ENCODE data around the gene FRAT2. TPM values are rescaled to one million over a fixed set of nuclear protein-coding genes. Genes with fewer than 3 reads are reported as not detected.

Gene FRAT2
- total RNA-seq, 1 experiment from 2014 or later: 4.7 TPM

DNA sequence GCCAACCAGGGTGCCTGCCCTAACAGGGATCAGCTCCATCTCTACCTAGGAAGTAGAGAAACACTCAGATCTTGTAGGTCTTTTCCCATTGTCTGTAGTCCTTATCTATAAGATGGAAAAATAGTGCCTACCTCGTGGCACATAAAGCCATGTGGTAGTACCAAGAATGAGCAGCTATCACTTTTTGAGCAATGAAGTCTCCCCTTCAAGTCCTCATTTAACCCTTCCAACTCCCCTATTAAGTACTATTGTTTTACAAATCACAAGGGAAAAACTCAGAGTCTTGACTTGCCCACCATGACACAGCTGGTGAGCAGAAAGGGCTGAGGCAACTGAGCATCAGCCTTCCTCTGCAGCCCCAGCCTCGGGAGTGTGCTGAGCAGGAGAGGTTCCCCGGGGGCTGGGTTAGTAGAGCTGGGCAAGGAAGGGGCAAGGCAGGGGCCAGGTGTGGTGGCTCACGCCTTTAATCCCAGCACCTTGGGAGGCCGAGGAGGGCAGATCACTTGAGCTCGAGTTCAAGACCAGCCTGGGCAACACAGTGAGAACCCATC, 3.3 kb downstream of the FRAT2 start:
- H3K4me3 ChIP-seq (ENCODE audit: low read depth, low read length, poor library complexity, severe bottlenecking): no peak overlapping the region

GRCh38 chr10:97329766-97330165, 4.8 kb downstream of the FRAT2 start:
- POLR2A ChIA-PET (ENCODE audit: low non-redundant PET): no interaction called here
- no peak overlapping the region for H3K27ac ChIP-seq (ENCODE audit: low read depth, low read length, poor library complexity, severe bottlenecking)
- no peak for DNase-seq (ENCODE audit: low spot score)
- no TSS peak for BruUV-seq (replicated peaks)
- no peaks in the 10 kb centered on the region for H3K27me3 ChIP-seq (replicated peaks; ENCODE audit: insufficient read depth, low read depth, low read length, poor library complexity)
- intact Hi-C loops (cut with micrococcal nuclease; ENCODE audit: unreplicated experiment): loop anchor here (5.0 kb wide), 1 partner anchor 52 kb away; no protein-coding TSS in a partner anchor
- no peaks in the 10 kb centered on the region for H3K4me1 ChIP-seq (ENCODE audit: insufficient read depth, low read length, poor library complexity, severe bottlenecking)
- H3K9me3 ChIP-seq (ENCODE audit: low read depth, low read length, poor library complexity, severe bottlenecking): no peaks in the 10 kb centered on the region
- TF ChIP-seq EZH2 (IDR thresholded peaks at IDR 0.05; ENCODE audit: borderline replicate concordance, low read depth, low read length, poor library complexity, severe bottlenecking): no peak
- TF ChIP-seq, protein P1, sequence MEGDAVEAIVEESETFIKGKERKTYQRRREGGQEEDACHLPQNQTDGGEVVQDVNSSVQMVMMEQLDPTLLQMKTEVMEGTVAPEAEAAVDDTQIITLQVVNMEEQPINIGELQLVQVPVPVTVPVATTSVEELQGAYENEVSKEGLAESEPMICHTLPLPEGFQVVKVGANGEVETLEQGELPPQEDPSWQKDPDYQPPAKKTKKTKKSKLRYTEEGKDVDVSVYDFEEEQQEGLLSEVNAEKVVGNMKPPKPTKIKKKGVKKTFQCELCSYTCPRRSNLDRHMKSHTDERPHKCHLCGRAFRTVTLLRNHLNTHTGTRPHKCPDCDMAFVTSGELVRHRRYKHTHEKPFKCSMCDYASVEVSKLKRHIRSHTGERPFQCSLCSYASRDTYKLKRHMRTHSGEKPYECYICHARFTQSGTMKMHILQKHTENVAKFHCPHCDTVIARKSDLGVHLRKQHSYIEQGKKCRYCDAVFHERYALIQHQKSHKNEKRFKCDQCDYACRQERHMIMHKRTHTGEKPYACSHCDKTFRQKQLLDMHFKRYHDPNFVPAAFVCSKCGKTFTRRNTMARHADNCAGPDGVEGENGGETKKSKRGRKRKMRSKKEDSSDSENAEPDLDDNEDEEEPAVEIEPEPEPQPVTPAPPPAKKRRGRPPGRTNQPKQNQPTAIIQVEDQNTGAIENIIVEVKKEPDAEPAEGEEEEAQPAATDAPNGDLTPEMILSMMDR (conservative IDR thresholded peaks at IDR 0.05; ENCODE audit: low read depth, low read length): no peak
- H3K4me3 ChIP-seq (ENCODE audit: low read depth, low read length, poor library complexity, severe bottlenecking): no peak overlapping the region
- no peaks in the 10 kb centered on the region for H3K36me3 ChIP-seq (ENCODE audit: insufficient read depth, low read length, poor library complexity, severe bottlenecking)
- CTCF ChIA-PET: no interaction called here

More for the DNA sequence above, 3.3 kb downstream of the FRAT2 start:
- no peak for DNase-seq (ENCODE audit: low spot score)
- H3K36me3 ChIP-seq (ENCODE audit: insufficient read depth, low read length, poor library complexity, severe bottlenecking): no peaks in the 10 kb centered on the region
- ChIA-PET POLR2A (ENCODE audit: low non-redundant PET) (interaction anchor here (0.8 kb wide), 1 partner anchor 809 kb away, joined by 5 read pairs; no protein-coding TSS in a partner anchor), CTCF (no interaction called here)
- peaks cover 1% of the 10 kb centered on the region for H3K4me1 ChIP-seq (ENCODE audit: insufficient read depth, low read length, poor library complexity, severe bottlenecking)
- H3K27me3 ChIP-seq (replicated peaks; ENCODE audit: insufficient read depth, low read depth, low read length, poor library complexity): no peaks in the 10 kb centered on the region
- no peak for TF ChIP-seq EZH2 (IDR thresholded peaks at IDR 0.05; ENCODE audit: borderline replicate concordance, low read depth, low read length, poor library complexity, severe bottlenecking)
- TF ChIP-seq, protein P1 (conservative IDR thresholded peaks at IDR 0.05; ENCODE audit: low read depth, low read length): no peak
- H3K9me3 ChIP-seq (ENCODE audit: low read depth, low read length, poor library complexity, severe bottlenecking): no peaks in the 10 kb centered on the region
- H3K27ac ChIP-seq (ENCODE audit: low read depth, low read length, poor library complexity, severe bottlenecking): no peak overlapping the region
- BruUV-seq (replicated peaks): no TSS peak
- intact Hi-C loops (cut with micrococcal nuclease; ENCODE audit: unreplicated experiment): loop anchor here (5.0 kb wide), 1 partner anchor 54 kb away; no protein-coding TSS in a partner anchor

- intact Hi-C loops (cut with micrococcal nuclease; ENCODE audit: unreplicated experiment): no loop called here
- BruUV-seq (replicated peaks): no TSS peak
- no peaks in the 10 kb centered on the region for H3K4me1 ChIP-seq (ENCODE audit: insufficient read depth, low read length, poor library complexity, severe bottlenecking)
- ChIA-PET POLR2A (ENCODE audit: low non-redundant PET) (no interaction called here), CTCF (no interaction called here)
- no peaks in the 10 kb centered on the region for H3K9me3 ChIP-seq (ENCODE audit: low read depth, low read length, poor library complexity, severe bottlenecking)
- H3K27ac ChIP-seq (ENCODE audit: low read depth, low read length, poor library complexity, severe bottlenecking): no peak overlapping the region
- no peaks in the 10 kb centered on the region for H3K36me3 ChIP-seq (ENCODE audit: insufficient read depth, low read length, poor library complexity, severe bottlenecking)
- DNase-seq (ENCODE audit: low spot score): no peak
- TF ChIP-seq EZH2 (IDR thresholded peaks at IDR 0.05; ENCODE audit: borderline replicate concordance, low read depth, low read length, poor library complexity, severe bottlenecking): no peak
- TF ChIP-seq, protein P1 (conservative IDR thresholded peaks at IDR 0.05; ENCODE audit: low read depth, low read length): no peak
- no peak overlapping the region for H3K4me3 ChIP-seq (ENCODE audit: low read depth, low read length, poor library complexity, severe bottlenecking)
- H3K27me3 ChIP-seq (replicated peaks; ENCODE audit: insufficient read depth, low read depth, low read length, poor library complexity): no peaks in the 10 kb centered on the region
These were observed 5.7 kb downstream of the FRAT2 start for GRCh38 chr10:97328646-97329453.

Measured in A673 (cell line).